Liver (tissue), 9 donors: ENCODE data around the gene STUM. TPM values are rescaled to one million over a fixed set of nuclear protein-coding genes. Genes with fewer than 3 reads are reported as not detected.

ENCODE experiments used
- DNase-seq: peaks from one replicate; pipeline ENCODE4 v3.0.0-alpha.2; 2017; ENCODE audit warnings: low spot score
- H3K27ac ChIP-seq, 2 donors: one replicate each; pipeline ENCODE4 v1.7.0; 2013; ENCODE audit warnings: inconsistent platforms in 2 of 2, low read length in 2 of 2, control low read depth in 1 of 2, low read depth in 1 of 2, mild to moderate bottlenecking in 1 of 2
- H3K27me3 ChIP-seq, 4 donors: one replicate each; pipeline versions ENCODE4 v1.6.1 to v1.7.0; 2013; ENCODE audit warnings: low read length in 3 of 4, inconsistent platforms in 1 of 4, mild to moderate bottlenecking in 1 of 4, moderate library complexity in 1 of 4; ENCODE audit not compliant: control insufficient read depth in 4 of 4, insufficient read depth in 4 of 4
- H3K36me3 ChIP-seq, 4 donors: one replicate each; pipeline versions ENCODE4 v1.6.1 to v1.7.0; 2013; ENCODE audit warnings: low read length in 3 of 4, mild to moderate bottlenecking in 3 of 4, low read depth in 1 of 4, moderate library complexity in 1 of 4; ENCODE audit not compliant: control insufficient read depth in 4 of 4, insufficient read depth in 3 of 4
- H3K4me1 ChIP-seq, 4 donors: one replicate each; pipeline versions ENCODE4 v1.6.1 to v1.7.0; 2013; ENCODE audit warnings: low read length in 3 of 4, mild to moderate bottlenecking in 3 of 4, moderate library complexity in 1 of 4; ENCODE audit not compliant: control insufficient read depth in 4 of 4, insufficient read depth in 4 of 4
- H3K4me3 ChIP-seq, 3 donors: one replicate each; pipeline versions ENCODE4 v1.6.1 to v1.7.0; 2013; ENCODE audit warnings: low read length in 3 of 3, control low read depth in 1 of 3, low read depth in 1 of 3, mild to moderate bottlenecking in 1 of 3
- H3K9ac ChIP-seq, 2 donors: one replicate each; pipeline ENCODE4 v1.7.0; 2013; ENCODE audit warnings: low read length in 2 of 2, mild to moderate bottlenecking in 2 of 2, moderate library complexity in 2 of 2, control low read depth in 1 of 2, low read depth in 1 of 2
- H3K9me3 ChIP-seq, 4 donors: one replicate each; pipeline versions ENCODE4 v1.6.1 to v1.7.0; 2013; ENCODE audit warnings: low read length in 3 of 4; ENCODE audit not compliant: control insufficient read depth in 4 of 4
- CTCF ChIP-seq: fragments of 150-350 bp; IDR thresholded peaks from 2 replicates; pipeline ENCODE4 v1.5.1; 2017; ENCODE audit warnings: improper control_type of control experiment, low read depth, low read length; ENCODE audit not compliant: missing input control
- EGR1 ChIP-seq, 2 donors: IDR thresholded peaks; 2 replicates each; pipeline ENCODE4 v1.6.1; 2016 to 2018; ENCODE audit warnings: antibody characterized with exemption in 2 of 2, low read depth in 2 of 2
- FOXA1 ChIP-seq: IDR thresholded peaks from 2 replicates; pipeline ENCODE4 v1.6.1; 2016; ENCODE audit warnings: antibody characterized with exemption
- FOXA2 ChIP-seq: IDR thresholded peaks from 2 replicates; pipeline ENCODE4 v1.6.1; 2016; ENCODE audit warnings: antibody characterized with exemption
- HNF4A ChIP-seq, 2 donors: conservative IDR thresholded peaks; 2 replicates each; pipeline ENCODE4 v1.6.1; 2016; ENCODE audit warnings: antibody characterized with exemption in 2 of 2, mild to moderate bottlenecking in 2 of 2
- HNF4G ChIP-seq: IDR thresholded peaks from 2 replicates; pipeline ENCODE4 v1.6.1; 2016; ENCODE audit warnings: antibody characterized with exemption
- JUND ChIP-seq, 2 donors: IDR thresholded peaks; 2 replicates each; pipeline ENCODE4 v1.6.1; 2016; ENCODE audit warnings: antibody characterized with exemption in 2 of 2
- NR2F2 ChIP-seq: IDR thresholded peaks from 2 replicates; pipeline ENCODE4 v1.6.1; 2016; ENCODE audit warnings: antibody characterized with exemption
- RAD21 ChIP-seq, 2 donors: IDR thresholded peaks; 2 replicates each; pipeline ENCODE4 v1.6.1; 2016; ENCODE audit warnings: antibody characterized with exemption in 2 of 2, mild to moderate bottlenecking in 2 of 2
- REST ChIP-seq: IDR thresholded peaks from 2 replicates; pipeline ENCODE4 v1.6.1; 2016; ENCODE audit warnings: antibody characterized with exemption, mild to moderate bottlenecking
- RXRA ChIP-seq, 2 donors: IDR thresholded peaks; 2 replicates each; pipeline ENCODE4 v1.6.1; 2017 to 2018; ENCODE audit warnings: antibody characterized with exemption in 2 of 2, mild to moderate bottlenecking in 1 of 2
- SP1 ChIP-seq: IDR thresholded peaks from 2 replicates; pipeline ENCODE4 v1.6.1; 2018; ENCODE audit warnings: antibody characterized with exemption, mild to moderate bottlenecking
- WGBS: extraction: QIAGEN DNeasy Blood & Tissue Kit; methylation state at CpG from one replicate; pipeline ENCODE4 v1.1.7; 2013; 5-methylcytosine and 5-hydroxymethylcytosine counted together
- polyA plus RNA-seq, 2 donors: library from polyadenylated mRNA; stranded (reverse) in 1 of 2; unstranded in 1 of 2; fragments of 200-250 nt in 1 of 2; fragments of >200 nt in 1 of 2; fragmentation: Nextera tagmentation in 1 of 2; extraction: Ambion mirVana in 1 of 2; gene quantifications; one replicate each; pipeline versions ENCODE4 v1.2.1 to v1.2.3, GENCODE V29; 2013 to 2015
- total RNA-seq, 2 donors: library from RNA; depleted of rRNA; stranded (reverse); fragments of >200 nt; gene quantifications; one replicate each; pipeline ENCODE4 v1.2.3, GENCODE V29; 2014
- TF ChIP-seq, protein P1 (sequence below): IDR thresholded peaks from 2 replicates; pipeline ENCODE4 v1.6.1; 2016; ENCODE audit warnings: antibody characterized with exemption
- TF ChIP-seq, protein P2 (sequence below): IDR thresholded peaks from 2 replicates; pipeline ENCODE4 v1.6.1; 2016; ENCODE audit warnings: antibody characterized with exemption
- donor health status: healthy.
- donor health status: healthy.
- donor health status: healthy.
- donor health status: healthy.
- donor health status: healthy.

STUM gene
- total and polyA plus RNA-seq, 4 donors, result 0.03 to 0.14 (median 0.07) TPM

DNA sequence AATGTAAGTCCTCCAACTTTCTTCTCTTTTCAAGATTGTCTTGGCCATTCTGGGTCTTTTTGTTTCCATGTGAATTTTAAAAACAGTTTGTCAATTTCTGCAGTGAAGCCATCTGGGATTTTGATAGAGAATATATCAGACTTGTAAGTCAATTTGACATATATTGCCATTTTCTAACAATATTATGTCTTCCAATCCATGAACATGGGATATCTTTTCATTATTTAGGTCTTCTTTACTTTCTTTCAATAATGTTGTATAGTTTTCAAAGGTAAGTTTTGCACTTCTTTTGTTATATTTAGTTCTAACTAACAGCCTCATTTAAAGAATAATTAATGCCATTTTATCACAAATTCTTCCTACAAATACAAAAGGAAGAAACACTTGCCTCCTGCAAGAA lies 73.4 kb downstream of the STUM start:
- no peak overlapping the region for H3K9ac ChIP-seq
- H3K27ac ChIP-seq, result no peak overlapping the region
- peaks cover 0 to 2% (median 2%) of the 10 kb centered on the region in 4 donors for H3K4me1 ChIP-seq
- no peaks in the 10 kb centered on the region for H3K36me3 ChIP-seq
- TF ChIP-seq NR2F2, result no peak
- no peak for TF ChIP-seq RXRA (IDR thresholded peaks at IDR 0.05)
- TF ChIP-seq REST, result no peak
- TF ChIP-seq EGR1 (IDR thresholded peaks at IDR 0.05; ENCODE audit: low read depth in 2 of 2), result no peak
- TF ChIP-seq RAD21 (IDR thresholded peaks at IDR 0.05), result no peak
- TF ChIP-seq HNF4A (conservative IDR thresholded peaks at IDR 0.05), result no peak
- no peak for TF ChIP-seq HNF4G
- TF ChIP-seq, protein P1, sequence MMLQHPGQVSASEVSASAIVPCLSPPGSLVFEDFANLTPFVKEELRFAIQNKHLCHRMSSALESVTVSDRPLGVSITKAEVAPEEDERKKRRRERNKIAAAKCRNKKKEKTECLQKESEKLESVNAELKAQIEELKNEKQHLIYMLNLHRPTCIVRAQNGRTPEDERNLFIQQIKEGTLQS, result no peak
- no peak for TF ChIP-seq FOXA2
- no peak for TF ChIP-seq JUND (IDR thresholded peaks at IDR 0.05)
- no peak for TF ChIP-seq SP1
- TF ChIP-seq CTCF, result no peak
- no peak for TF ChIP-seq FOXA1
- no peak for DNase-seq
- peaks cover 3% of the 10 kb centered on the region in 4 donors for H3K9me3 ChIP-seq
- H3K27me3 ChIP-seq, result no peaks in the 10 kb centered on the region
- H3K4me3 ChIP-seq, result no peak overlapping the region

DNA sequence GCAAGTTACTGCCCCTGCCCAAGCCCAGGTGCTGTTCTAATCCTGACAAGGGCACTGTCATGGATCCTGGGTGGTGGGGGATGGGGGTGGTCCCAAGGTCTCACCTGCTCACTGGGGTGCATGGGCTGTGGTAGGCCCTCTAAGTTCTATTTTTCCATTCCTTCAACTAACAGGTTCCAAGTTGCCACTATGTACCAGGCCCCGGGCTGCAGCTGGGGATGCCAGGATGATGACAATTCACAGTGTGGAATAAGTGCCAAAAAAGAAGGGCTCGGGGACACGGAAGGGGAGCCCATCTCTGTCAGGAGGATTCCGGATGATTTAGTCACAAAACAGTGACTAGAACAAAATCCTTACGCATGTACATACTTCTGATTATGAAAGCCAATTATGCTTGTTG lies 76.0 kb downstream of the STUM start:
- Histone ChIP-seq H3K4me3 (no peak overlapping the region), H3K36me3 (no peaks in the 10 kb centered on the region), H3K9ac (no peak overlapping the region), H3K9me3 (peaks cover 0 to 3% (median 3%) of the 10 kb centered on the region in 4 donors), H3K27me3 (no peaks in the 10 kb centered on the region), H3K4me1 (peaks cover 0 to 2% (median 2%) of the 10 kb centered on the region in 4 donors), H3K27ac (no peak overlapping the region)
- 89% methylated on average over 5 of the region's 5 CpGs for WGBS
- DNase-seq, result no peak
- no peak for TF ChIP-seq RXRA (IDR thresholded peaks at IDR 0.05)

DNA sequence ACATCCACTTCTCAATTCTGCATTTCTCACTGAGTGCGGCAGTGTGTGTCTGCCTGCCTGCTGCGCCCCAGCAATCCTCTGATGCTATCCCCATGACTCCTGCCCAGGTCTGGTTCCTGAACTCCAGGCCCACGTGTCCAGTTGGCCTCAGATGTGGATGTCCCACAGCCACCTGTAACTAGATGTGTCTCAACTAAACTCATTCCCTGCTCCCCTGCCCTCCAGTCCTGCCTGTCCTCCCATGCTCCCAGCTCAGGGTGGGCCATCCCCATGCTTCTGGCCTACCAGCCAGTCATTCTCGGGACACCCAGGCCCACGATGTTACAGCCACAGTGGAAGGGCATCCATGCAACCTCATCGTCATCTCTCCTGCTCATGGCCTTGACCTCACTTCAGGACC lies 76.8 kb downstream of the STUM start:
- no peak for DNase-seq
- no peak overlapping the region for H3K4me3 ChIP-seq

More for the DNA sequence above, 76.8 kb downstream of the STUM start:
- Histone ChIP-seq H3K27me3 (no peaks in the 10 kb centered on the region), H3K9me3 (peaks cover 0 to 3% (median 2%) of the 10 kb centered on the region in 4 donors), H3K4me1 (peaks cover 0 to 2% (median 2%) of the 10 kb centered on the region in 4 donors), H3K9ac (no peak overlapping the region), H3K27ac (no peak overlapping the region), H3K36me3 (no peaks in the 10 kb centered on the region)
- TF ChIP-seq, protein P2, sequence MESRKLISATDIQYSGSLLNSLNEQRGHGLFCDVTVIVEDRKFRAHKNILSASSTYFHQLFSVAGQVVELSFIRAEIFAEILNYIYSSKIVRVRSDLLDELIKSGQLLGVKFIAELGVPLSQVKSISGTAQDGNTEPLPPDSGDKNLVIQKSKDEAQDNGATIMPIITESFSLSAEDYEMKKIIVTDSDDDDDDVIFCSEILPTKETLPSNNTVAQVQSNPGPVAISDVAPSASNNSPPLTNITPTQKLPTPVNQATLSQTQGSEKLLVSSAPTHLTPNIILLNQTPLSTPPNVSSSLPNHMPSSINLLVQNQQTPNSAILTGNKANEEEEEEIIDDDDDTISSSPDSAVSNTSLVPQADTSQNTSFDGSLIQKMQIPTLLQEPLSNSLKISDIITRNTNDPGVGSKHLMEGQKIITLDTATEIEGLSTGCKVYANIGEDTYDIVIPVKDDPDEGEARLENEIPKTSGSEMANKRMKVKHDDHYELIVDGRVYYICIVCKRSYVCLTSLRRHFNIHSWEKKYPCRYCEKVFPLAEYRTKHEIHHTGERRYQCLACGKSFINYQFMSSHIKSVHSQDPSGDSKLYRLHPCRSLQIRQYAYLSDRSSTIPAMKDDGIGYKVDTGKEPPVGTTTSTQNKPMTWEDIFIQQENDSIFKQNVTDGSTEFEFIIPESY, result no peak
- TF ChIP-seq FOXA1 (no peak), CTCF (no peak), HNF4A (conservative IDR thresholded peaks at IDR 0.05) (no peak)
- TF ChIP-seq, protein P1, result no peak
- 90% methylated on average over 6 of the region's 6 CpGs for WGBS
